GM19455 (cell line): ENCODE measurements around the gene GLE1.
"Not testable (repeated sequence)": the region's sequence is repeated elsewhere in the genome, so short reads cannot be mapped to it uniquely, and the experiment has no call there.

ENCODE experiments used
- ATAC-seq: cut with Tn5 transposase; IDR thresholded peaks from one replicate; pipeline ENCODE4 v1.9.1; 2021; ENCODE audit not compliant: unreplicated experiment

The GLE1 gene

GRCh38 chr9:128495296-128495695 lies 9.2 kb upstream of the GLE1 start:
- ATAC-seq, result no peak

- ATAC-seq, result no peak
These were observed 8.6 kb upstream of the GLE1 start for GRCh38 chr9:128495804-128496417.

GRCh38 chr9:128497824-128498610 lies 6.5 kb upstream of the GLE1 start:
- ATAC-seq, result no peak

GRCh38 chr9:128498911-128499310 lies 5.6 kb upstream of the GLE1 start:
- ATAC-seq, result no peak

GRCh38 chr9:128499920-128500319 lies 4.6 kb upstream of the GLE1 start:
- ATAC-seq, result no peak

GRCh38 chr9:128503415-128503825 lies 1.1 kb upstream of the GLE1 start:
- ATAC-seq, result not testable (repeated sequence)

GRCh38 chr9:128503870-128504269 lies 649 bp upstream of the GLE1 start:
- ATAC-seq, result no peak

- no peak for ATAC-seq
These were observed 871 bp downstream of the GLE1 start for GRCh38 chr9:128505414-128505765.

- not testable (repeated sequence) for ATAC-seq
These were observed 1.4 kb downstream of the GLE1 start for GRCh38 chr9:128505906-128506305.

GRCh38 chr9:128512820-128513219 lies 8.3 kb downstream of the GLE1 start:
- ATAC-seq, result no peak

- no peak for ATAC-seq
These were observed 17.4 kb downstream of the GLE1 start for GRCh38 chr9:128521956-128522355.

- ATAC-seq, result no peak
These were observed 18.8 kb downstream of the GLE1 start for GRCh38 chr9:128523199-128523925.

- no peak for ATAC-seq
These were observed 22.2 kb downstream of the GLE1 start for GRCh38 chr9:128526720-128527119.

GRCh38 chr9:128528445-128529160 lies 24.1 kb downstream of the GLE1 start:
- ATAC-seq, result no peak

- ATAC-seq, result no peak
These were observed 24.7 kb downstream of the GLE1 start for GRCh38 chr9:128529191-128529590.

- no peak for ATAC-seq
These were observed 28.1 kb downstream of the GLE1 start for GRCh38 chr9:128532581-128532980.

- ATAC-seq, result no peak
These were observed 36.3 kb downstream of the GLE1 start for GRCh38 chr9:128540634-128541360.

GRCh38 chr9:128546504-128546903 lies 42.0 kb downstream of the GLE1 start:
- ATAC-seq, result no peak

- ATAC-seq, result no peak
These were observed 44.4 kb downstream of the GLE1 start for GRCh38 chr9:128548876-128549275.

GRCh38 chr9:128550226-128550625 lies 45.7 kb downstream of the GLE1 start:
- no peak for ATAC-seq
